Adrenal gland (tissue), 12 donors: ENCODE data around the gene CRIP3. TPM values are rescaled to one million over a fixed set of nuclear protein-coding genes. Genes with fewer than 3 reads are reported as not detected.
"Not testable (repeated sequence)": the region's sequence is repeated elsewhere in the genome, so short reads cannot be mapped to it uniquely, and the experiment has no call there.

ENCODE experiments used
- DNase-seq, 7 donors: peaks; one replicate each; pipeline ENCODE4 v3.0.0-alpha.2; 2019 to 2020
- H3K27ac ChIP-seq, 5 donors: fragments of 200-600 bp; sonication (generic) in 4 of 5; 1 replicate in 3 of 5; 2 replicates in 2 of 5; pipeline versions ENCODE4 v1.5.1 to v1.8.0; 2016 to 2020; ENCODE audit warnings: mild to moderate bottlenecking in 1 of 5
- H3K27me3 ChIP-seq: fragments of 200-600 bp; 2 replicates; pipeline ENCODE4 v1.8.0; 2021
- H3K36me3 ChIP-seq, 2 donors: fragments of 200-600 bp; replicated peaks in 1 of 2; 1 replicate in 1 of 2; 2 replicates in 1 of 2; pipeline versions ENCODE4 v1.5.1 to v1.8.0; 2018 to 2022
- H3K4me1 ChIP-seq, 2 donors: fragments of 200-600 bp; replicated peaks in 1 of 2; 1 replicate in 1 of 2; 2 replicates in 1 of 2; pipeline versions ENCODE4 v1.5.1 to v1.8.0; 2018 to 2021
- H3K4me3 ChIP-seq, 4 donors: fragments of 200-600 bp; sonication (generic) in 3 of 4; one replicate each; pipeline ENCODE4 v1.5.1; 2016 to 2018
- H3K9me3 ChIP-seq, 3 donors: fragments of 200-600 bp; sonication (generic) in 1 of 3; replicated peaks in 1 of 3; 1 replicate in 2 of 3; 2 replicates in 1 of 3; pipeline versions ENCODE4 v1.5.1 to v1.8.0; 2016 to 2021
- POLR2A ChIP-seq, 2 donors: fragments of 450-650 bp; IDR thresholded peaks; one replicate each; pipeline ENCODE4 v1.6.1; 2017; ENCODE audit warnings: antibody characterized with exemption in 2 of 2, mild to moderate bottlenecking in 2 of 2, moderate library complexity in 1 of 2
- WGBS, 4 donors: extraction: QIAGEN DNeasy Blood & Tissue Kit in 2 of 4; methylation state at CpG; one replicate each; pipeline versions ENCODE4 v1.1.5 to v1.1.7; 2013 to 2017; 5-methylcytosine and 5-hydroxymethylcytosine counted together
- intact Hi-C, 2 donors: fragments of 100-400 bp; cut with DNase I; formaldehyde crosslinking; loops; one replicate each; pipeline versions ENCODE4 v1.14.1 to v1.15.0; 2022 to 2023
- polyA plus RNA-seq, 3 donors: library from polyadenylated mRNA; stranded (reverse); fragments of 200-250 nt in 2 of 3; fragments of 350-450 nt in 1 of 3; fragmentation: Illumina TruSeq in 1 of 3; extraction: RNeasy Lipid Tissue Mini Kit (QIAGEN cat#74804) in 1 of 3; gene quantifications; one replicate each; pipeline ENCODE4 v1.2.3, GENCODE V29; 2013 to 2014
- total RNA-seq, 9 donors: library from RNA; depleted of rRNA in 4 of 9; stranded (reverse); fragments of >200 nt in 4 of 9; fragments of 120-200 nt in 1 of 9; fragmentation: NEBNext Ultra II Directional in 1 of 9; extraction: Animal tissue kit (Norgen Biotek cat#: 25700) in 1 of 9; gene quantifications; one replicate each; pipeline versions ENCODE4 v1.1.0 to v1.2.4, GENCODE V29; 2013 to 2023
- TF ChIP-seq, protein P1 (sequence below), 6 experiments: fragments of 450-650 bp in 4 of 6; fragments of 200-600 bp in 2 of 6; sonication (generic) in 1 of 6; IDR thresholded peaks; 1 replicate in 5 of 6; 2 replicates in 1 of 6; pipeline versions ENCODE4 v1.5.1 to v1.8.0; 2016 to 2021; ENCODE audit warnings: antibody characterized with exemption in 6 of 6, mild to moderate bottlenecking in 2 of 6, moderate library complexity in 1 of 6
- donor health status: healthy with polysubstance abuse.
- donor health status: Bipolar disorder and iron deficiency.
- donor health status: DM: yes; HTN: yes; CAD: no.
- donor health status: DM: no; HTN: no; CAD: no.
- donor health status: DM: no; HTN: no; CAD: no.
- donor health status: DM: yes; HTN: yes; CAD: no.

CRIP3 gene
- total and polyA plus RNA-seq, 12 donors, result 0.44 to 8.9 (median 1.5) TPM; not detected in 6

GRCh38 chr6:43303751-43304331 is 4.8 kb downstream of the CRIP3 start:
- H3K4me1 ChIP-seq, result peaks cover 0 to 6% of the 10 kb centered on the region in 2 donors
- TF ChIP-seq, protein P1, sequence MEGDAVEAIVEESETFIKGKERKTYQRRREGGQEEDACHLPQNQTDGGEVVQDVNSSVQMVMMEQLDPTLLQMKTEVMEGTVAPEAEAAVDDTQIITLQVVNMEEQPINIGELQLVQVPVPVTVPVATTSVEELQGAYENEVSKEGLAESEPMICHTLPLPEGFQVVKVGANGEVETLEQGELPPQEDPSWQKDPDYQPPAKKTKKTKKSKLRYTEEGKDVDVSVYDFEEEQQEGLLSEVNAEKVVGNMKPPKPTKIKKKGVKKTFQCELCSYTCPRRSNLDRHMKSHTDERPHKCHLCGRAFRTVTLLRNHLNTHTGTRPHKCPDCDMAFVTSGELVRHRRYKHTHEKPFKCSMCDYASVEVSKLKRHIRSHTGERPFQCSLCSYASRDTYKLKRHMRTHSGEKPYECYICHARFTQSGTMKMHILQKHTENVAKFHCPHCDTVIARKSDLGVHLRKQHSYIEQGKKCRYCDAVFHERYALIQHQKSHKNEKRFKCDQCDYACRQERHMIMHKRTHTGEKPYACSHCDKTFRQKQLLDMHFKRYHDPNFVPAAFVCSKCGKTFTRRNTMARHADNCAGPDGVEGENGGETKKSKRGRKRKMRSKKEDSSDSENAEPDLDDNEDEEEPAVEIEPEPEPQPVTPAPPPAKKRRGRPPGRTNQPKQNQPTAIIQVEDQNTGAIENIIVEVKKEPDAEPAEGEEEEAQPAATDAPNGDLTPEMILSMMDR (IDR thresholded peaks at IDR 0.05), result no peak
- no peak for TF ChIP-seq POLR2A (IDR thresholded peaks at IDR 0.05)
- H3K9me3 ChIP-seq, result no peaks in the 10 kb centered on the region
- H3K36me3 ChIP-seq, result no peaks in the 10 kb centered on the region
- H3K27ac ChIP-seq, result no peak overlapping the region
- DNase-seq, result peak in 1 of 7 donors; percentile 25
- 87 to 93% (median 90%) methylated on average over 3 to 8 of the region's 8 CpGs for WGBS, 4 donors
- H3K27me3 ChIP-seq, result no peaks in the 10 kb centered on the region
- H3K4me3 ChIP-seq, result no peak overlapping the region
- intact Hi-C loops, result no loop called here

DNA sequence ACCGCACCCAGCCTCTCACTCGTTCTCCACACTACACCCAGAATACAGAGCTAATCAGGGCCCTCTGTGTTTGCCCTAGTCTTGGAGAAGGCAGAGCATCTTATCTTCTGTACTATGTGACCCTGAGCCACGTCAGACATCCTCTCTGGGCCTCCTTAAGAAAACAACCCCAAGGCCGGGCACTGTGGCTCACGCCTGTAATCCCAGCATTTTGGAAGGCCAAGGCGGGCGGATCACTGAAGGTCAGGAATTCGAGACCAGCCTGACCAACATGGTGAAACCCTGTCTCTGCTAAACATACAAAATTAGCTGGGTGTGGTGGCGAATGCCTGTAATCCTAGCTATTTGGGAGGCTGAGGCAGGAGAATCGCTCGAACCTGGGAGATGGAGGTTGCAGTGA is 5.6 kb downstream of the CRIP3 start:
- H3K9me3 ChIP-seq, H3K27me3 ChIP-seq, H3K4me1 ChIP-seq, H3K27ac ChIP-seq, H3K4me3 ChIP-seq, H3K36me3 ChIP-seq, intact Hi-C loops: not testable (repeated sequence)
- DNase-seq, result peak in 1 of 7 donors; percentile 43
- WGBS, 4 donors, result 61 to 69% (median 63%) methylated on average over 9 to 11 of the region's 11 CpGs

GRCh38 chr6:43302126-43302525 is 6.5 kb downstream of the CRIP3 start:
- Histone ChIP-seq H3K36me3 (no peaks in the 10 kb centered on the region), H3K4me3 (no peak overlapping the region), H3K4me1 (no peaks in the 10 kb centered on the region), H3K27ac (no peak overlapping the region), H3K27me3 (no peaks in the 10 kb centered on the region), H3K9me3 (no peaks in the 10 kb centered on the region)
- peak in 1 of 7 donors; percentile 35 for DNase-seq
- intact Hi-C loops, result no loop called here
- WGBS, 4 donors, result 87 to 90% (median 89%) methylated on average over 13 to 19 of the region's 19 CpGs
- TF ChIP-seq, protein P1 (IDR thresholded peaks at IDR 0.05), result no peak
- no peak for TF ChIP-seq POLR2A (IDR thresholded peaks at IDR 0.05)

- Histone ChIP-seq H3K9me3 (no peaks in the 10 kb centered on the region), H3K27me3 (no peaks in the 10 kb centered on the region), H3K36me3 (no peaks in the 10 kb centered on the region), H3K4me1 (no peaks in the 10 kb centered on the region), H3K4me3 (no peak overlapping the region), H3K27ac (no peak overlapping the region)
- peak in 1 of 7 donors; percentile 33 for DNase-seq
- WGBS, 4 donors, result 83 to 90% (median 87%) methylated on average over 14 to 15 of the region's 15 CpGs
- intact Hi-C loops, result no loop called here
- TF ChIP-seq POLR2A (IDR thresholded peaks at IDR 0.05), result no peak
- TF ChIP-seq, protein P1 (IDR thresholded peaks at IDR 0.05), result no peak
These were observed 7.3 kb downstream of the CRIP3 start for GRCh38 chr6:43301081-43301870.
